Activated CD4-positive, alpha-beta T cell treated with anti-CD3 and anti-CD28 coated beads for 24 hours (primary cell): ENCODE measurements around the gene ZNF474.

ENCODE experiments used
- DNase-seq, 2 donors: peaks; one replicate each; pipeline ENCODE4 v3.0.0-alpha.2; 2020; ENCODE audit warnings: low read depth in 2 of 2

The ZNF474 gene

DNA sequence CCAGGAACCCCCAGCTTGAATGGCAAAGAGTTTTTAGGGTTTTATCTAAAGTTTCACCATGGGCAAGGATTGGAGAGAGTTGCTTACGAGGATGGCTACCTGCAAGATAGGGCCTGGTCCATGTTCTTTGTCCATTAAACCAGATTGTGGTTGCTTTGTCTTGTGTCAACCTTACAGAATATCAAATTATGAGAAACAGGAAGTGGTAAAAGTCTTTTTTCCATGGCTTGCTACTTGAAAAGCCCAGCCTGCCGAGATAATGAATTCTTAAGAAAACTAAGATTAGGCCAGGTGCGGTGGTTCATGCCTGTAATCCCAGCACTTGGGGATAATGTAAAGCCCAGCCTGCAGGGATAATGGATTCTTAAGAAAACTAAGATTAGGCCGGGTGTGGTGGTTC is 24.4 kb downstream of the ZNF474 start:
- no peak for DNase-seq

DNA sequence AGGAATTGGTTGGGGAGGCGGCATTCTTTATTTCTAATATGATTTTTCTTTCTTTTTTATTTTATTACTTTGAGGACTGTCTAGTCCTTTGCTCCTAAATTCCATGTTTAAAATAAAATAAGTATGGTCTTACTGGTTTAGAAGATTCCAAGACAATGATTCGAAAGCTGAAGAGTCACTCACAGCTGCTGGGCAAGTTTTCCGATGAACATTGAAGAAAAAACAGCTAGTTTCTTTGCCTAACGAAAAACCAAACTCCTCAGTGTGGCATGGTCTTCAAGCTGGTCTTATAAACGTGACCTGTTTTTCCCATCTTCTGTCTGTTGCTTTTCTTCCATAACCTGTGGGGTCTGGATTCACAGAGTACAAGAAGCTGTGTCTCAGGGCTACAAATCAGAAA is 25.1 kb downstream of the ZNF474 start:
- no peak for DNase-seq

DNA sequence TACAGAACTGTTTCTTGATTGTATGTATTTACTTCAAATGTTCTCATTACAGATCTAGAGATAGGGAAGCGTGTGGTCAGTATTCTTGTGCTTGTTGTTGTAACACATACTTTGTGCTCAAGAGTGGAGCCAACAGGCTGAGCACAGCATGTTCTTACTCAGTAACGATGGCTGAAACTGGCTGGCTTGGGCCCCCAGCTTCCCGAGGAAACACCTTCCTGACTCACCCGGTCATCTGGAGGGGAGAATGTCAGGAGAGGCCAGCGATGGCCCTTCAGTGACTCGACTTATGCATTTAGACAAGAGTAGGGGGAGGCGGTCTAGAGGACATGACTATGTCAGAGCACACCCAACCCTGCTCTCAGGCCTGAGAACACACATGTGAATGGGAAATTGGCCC is 25.6 kb downstream of the ZNF474 start:
- DNase-seq = no peak

DNA sequence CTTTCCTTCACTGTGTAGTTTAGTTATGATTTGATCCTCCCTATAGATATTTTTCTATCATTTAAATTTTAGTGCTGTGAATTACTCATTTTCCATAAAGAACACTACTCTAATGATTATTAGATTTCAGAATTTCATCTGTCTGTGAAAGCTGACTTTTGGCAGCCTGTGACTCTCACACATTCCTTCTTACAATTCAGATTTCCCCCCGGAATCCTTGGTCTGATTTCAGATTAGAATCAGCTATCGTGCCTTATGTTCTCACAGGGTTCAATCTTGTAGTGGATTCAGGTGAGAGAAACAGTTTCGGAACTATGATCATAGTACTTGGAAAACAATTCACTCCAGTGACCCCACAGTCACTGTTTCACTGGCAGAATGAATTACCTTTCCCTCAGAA is 26.2 kb downstream of the ZNF474 start:
- no peak for DNase-seq

DNA sequence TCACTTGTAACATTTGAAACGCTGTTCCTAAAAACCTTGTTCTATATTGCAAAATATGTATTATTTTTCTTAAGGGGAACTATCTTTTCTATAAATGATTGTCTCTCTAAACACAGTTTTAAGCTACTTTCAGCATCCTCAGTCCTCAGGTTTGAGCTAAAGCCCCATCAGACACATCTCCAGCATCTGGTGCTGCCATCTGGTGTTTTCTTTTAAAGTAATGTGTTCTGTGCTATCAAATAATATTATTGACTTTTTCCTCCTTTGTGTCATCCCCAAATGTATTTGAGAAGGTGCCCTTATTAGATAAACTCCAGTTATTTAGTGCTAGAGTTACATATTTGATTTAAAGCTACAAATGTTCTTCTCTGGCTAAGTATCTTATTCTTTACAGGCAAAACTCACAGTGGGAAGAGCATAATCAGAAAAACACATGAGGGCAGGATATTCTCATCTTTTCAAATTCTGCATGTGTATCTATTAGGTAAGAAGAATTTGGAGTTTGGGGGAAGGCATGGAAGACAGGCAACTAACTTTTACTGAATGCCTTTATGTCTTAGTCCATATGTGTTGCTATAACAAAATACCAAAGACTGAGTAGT is 27.5 kb downstream of the ZNF474 start:
- DNase-seq = no peak

DNA sequence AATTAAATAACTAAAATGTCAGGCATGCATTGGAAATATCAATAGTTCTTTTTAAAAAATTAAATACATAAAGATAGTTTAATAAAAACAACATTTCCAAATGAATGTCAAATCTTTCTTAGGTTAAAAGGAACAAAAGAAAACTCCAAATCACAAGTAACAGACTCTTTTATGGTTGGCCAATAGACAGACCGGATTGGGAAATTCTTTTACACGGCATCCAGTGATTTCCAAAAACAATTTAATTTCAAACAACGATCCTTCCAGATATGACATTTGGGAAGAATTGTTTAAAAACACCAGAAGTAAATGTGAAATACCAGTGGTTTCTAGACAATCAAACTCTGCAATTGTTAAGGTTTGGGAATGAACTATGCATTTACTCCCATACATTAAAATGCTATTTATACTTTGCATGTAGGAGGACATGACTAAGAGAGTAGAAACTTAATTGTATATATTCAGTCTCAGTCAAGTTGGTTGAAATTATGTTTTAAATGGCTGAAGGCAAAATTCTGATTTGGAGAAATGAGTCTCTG is 32.8 kb downstream of the ZNF474 start:
- DNase-seq = no peak

DNA sequence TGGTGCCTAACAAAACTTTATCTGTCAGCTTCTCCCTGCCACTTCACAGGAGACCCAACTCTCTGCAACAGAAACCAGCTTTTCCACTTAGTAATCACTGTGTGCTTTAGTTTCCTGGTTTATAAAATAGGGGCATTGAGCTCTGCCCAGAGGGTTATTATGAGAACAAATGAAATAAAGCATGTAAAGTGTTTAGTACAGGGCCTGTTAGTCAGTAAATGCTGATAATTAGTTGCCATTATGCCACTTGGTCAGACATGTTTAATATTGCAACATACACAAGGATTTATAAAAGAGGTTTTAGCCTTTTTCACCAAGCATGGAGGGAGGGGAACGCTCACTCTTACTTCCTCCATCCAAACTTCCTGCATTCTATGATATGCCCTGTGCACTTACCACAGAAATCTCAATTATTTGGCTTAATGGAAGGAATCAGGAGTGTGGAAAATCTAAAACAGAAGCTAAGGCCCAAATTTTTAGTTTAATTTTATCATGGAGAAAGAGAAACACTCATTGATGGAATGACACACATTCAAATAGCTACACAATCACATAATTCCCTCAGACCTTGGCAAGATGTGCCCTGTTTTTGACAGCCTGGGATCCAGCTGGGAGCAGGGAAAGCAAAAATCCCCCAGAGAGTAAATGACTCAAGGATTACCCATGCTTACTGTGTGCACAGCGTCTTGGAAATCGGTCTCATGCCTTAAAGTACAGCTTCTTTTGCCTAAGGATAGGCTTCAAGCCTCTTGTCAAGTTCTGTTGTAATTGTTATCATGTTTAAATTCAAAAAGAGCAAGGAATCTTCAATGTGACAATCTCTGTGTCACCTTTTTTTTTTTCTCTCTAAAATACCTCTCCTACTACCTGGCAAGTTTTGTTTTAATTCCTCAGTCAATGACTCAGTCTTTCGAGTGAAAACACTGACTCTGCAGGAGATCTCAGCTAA is 34.0 kb downstream of the ZNF474 start:
- no peak for DNase-seq

DNA sequence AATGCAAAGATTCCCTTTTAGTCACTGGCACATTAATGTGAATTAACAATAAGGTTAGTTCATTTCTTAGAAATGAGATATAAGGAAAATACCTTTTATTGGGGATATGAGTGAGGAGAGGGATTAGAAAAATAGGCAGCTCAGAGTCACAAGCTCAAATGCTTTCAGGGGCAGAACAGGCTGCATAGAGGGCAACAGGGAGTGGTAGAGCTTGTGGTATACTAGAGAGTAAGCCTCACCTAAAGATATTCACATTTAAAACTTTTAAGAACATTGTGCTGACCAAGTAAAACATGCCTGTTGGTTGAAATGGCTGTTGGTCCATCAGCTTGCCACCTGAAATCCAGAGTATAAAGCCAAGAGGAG is 34.7 kb downstream of the ZNF474 start:
- no peak for DNase-seq

DNA sequence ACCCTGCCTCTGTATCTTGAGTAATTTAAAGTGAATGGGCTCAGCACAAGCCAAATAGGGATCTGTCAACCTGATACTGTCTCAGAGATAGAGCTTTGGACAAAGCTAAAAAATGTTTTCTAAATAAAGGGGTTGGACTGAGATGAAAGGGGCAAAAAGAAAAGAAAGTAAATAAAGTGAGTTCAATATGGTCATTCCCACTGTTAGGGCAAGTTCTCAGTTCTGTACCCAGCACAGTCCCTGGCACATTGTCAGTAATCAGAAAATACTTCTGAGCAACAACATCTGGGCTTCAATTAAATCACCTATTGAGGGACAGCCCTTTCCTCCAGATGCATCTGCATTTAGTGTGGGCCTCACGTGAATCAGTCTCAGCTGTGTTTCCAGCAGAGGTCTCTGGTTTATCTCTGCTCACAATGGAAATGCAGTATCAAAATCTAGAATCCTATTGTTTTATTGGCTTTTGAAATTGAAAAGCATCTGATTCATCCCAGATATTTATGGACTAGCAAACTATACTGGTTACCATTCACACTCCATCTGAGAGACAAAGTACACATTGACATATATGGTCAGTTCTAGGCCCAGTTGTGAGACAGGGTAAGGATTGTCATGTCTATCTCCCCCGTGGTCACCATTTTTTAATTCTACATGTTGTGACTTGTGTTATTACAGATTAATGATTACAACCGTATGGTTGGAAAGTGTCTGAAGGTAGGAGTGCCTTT is 35.6 kb downstream of the ZNF474 start:
- no peak for DNase-seq

DNA sequence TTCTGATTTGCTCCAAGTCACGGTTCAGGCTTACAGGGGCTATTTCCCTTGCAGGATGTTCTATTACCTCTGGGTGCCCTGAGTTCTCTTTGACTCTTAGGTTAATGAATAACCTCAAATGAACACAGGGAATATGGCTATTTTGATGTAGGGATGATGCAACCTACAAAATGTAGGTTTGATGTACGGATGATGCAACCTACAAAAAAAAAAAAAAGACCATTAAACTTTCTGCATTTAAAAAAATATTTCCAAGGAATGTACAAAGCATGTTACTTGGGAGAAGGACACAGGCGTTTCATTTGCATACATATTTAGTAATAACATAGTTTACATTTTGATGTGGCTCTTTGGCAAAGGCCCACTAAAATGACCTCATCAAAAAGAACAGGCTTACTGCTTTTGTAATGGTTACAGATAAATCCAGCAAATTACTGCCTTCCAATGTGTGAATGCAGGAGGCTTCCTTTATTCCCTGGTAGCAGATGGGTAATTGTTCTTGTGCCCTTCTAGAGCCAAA is 36.3 kb downstream of the ZNF474 start:
- DNase-seq = no peak

DNA sequence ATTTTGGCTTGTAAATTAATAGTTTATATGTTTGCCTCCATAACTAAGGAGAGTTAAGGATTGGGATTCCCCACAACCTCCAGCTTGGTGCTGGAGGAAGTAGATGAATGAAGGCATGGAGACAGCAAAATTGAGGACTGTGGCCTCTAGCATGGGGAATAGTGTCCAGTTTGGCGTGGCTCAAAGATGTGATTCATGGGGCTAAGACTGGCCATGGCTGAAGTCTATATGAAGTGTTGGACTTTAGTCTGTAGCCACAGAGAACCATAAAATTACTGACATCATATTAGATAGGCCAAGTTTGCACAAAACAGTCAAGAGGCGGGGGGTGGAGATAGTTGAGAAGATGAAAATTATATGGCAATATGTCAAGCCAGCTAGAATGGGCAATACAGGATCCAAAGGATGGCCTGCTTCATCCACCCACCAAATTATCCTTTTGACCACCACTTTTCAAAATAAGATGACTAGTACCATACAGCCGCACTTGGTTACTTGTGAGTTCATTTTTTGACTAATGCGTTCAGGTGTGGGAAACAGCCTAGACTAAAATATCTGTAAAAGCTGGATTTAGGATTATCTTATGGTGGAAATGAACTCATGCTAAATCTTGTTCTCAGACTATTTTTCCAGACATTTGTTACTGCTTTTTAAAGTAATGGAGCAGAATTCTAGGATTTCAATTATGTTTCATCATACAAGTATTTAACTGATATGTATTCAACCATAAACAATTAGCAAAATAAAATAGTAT is 40.2 kb downstream of the ZNF474 start:
- no peak for DNase-seq

DNA sequence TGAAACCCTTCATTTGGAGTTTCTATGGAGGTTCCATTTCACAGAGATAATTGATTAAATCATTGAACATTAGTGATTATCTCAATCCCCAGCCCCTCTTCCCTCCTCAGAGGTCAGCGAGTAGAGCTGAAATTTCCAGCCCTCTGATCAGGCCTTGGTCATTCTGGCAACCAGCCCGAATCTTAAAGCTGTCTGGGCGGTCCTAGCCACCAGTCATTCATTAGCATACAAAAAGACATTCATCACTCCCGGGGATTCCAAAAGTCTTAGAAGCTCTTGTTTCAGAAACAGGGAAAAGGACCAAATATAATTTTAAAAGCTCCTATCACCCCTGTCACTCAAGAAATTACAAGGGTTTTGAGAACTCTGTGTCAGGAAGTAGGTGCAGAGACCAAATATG is 41.3 kb downstream of the ZNF474 start:
- DNase-seq = no peak

DNA sequence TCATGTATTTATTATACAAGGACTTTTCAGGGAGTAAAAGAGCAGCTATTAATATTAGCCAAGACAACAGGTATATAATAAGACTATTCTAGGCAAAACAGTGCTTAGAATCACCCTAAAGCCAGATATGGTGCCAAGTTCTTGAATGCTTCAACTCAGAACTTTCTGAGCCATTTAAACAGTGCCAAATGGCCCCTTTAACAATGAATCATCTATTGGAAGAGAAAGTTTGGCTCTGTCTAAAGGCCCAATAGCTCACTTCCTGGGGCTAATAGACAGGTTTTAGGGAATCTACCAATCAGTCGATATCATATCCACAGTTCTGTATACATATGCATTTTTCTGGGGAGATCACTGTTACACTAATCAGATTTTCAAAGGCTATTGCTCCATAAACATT is 42.9 kb downstream of the ZNF474 start:
- DNase-seq = no peak

DNA sequence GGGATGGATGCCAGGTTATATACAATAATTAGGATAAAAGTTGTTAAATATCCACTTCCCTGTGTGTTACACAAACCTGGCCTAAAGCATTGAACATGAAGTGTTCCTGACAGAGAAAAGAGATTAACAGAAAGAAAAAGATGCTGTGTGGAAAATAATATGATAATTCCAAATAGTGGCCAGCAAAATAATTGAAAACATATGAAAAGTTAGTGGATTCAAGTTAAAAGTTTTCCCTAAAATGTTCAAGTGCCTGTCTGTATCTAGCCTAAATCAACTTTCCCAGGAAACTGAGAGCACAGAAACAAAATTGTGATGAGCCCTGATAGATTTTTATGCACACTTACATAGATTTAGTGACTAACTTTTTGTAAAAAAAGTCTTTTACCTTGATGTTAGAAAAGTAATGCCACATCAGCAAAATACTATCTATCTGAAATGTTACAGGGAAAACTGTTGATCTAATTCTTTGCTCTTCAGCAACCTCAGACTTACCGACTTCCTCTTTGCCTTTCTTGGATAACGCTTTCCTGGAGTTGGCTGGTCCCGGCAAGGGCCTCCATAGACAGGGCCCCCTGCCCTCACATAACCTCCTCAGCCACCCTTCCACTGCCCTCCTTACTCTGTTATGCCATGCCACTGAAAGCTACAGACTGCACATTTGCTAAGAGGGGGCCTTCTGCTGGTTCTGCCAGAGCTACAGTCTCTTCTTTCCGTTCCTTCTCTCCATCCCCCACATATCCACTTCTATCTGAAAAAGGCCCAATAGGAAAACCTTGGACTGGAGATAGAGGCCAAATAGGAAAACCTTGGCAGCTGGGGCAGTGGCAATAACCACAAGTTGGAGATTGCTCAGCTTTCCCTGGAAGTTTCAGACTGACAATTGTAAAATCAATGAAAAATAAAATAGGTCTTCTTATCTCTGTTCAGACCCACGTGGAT is 44.4 kb downstream of the ZNF474 start:
- DNase-seq = no peak

DNA sequence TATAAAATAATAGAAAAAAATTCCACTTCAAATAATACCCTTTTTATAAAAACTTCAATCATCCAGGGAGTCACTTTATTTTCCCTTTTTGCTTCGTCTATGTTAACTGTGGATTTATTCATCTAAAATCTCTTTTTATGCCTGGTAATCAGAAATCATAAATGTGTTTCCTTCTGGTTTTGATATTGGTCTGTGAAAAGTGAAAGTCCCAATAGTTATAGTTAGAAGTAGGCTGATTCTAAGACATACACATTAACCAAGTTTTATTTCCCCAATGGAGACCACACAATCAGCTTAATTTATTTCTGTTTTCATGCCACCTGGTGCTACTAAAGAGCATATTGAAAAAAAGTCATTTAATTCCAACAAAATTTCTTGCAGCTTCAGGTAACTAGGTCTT is 45.7 kb downstream of the ZNF474 start:
- no peak for DNase-seq

DNA sequence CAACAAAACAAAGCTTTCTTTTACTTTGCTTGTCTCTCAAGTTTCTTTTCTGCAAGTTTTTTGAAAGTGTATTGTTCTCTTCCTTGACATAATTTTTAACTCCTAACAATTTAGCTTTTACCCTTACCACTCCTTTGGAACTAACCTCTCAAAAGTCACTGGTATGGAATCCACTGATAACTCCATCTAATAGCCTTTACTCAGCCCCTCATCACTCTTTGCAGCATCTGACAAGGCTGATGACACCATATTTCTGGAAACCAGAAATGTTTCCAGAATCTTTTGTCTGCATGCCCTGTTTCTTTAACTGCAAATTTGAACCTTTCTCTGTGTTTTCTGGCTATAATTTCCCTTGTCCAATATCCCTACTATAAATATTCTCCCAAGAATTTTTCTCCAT is 46.5 kb downstream of the ZNF474 start:
- DNase-seq = no peak

DNA sequence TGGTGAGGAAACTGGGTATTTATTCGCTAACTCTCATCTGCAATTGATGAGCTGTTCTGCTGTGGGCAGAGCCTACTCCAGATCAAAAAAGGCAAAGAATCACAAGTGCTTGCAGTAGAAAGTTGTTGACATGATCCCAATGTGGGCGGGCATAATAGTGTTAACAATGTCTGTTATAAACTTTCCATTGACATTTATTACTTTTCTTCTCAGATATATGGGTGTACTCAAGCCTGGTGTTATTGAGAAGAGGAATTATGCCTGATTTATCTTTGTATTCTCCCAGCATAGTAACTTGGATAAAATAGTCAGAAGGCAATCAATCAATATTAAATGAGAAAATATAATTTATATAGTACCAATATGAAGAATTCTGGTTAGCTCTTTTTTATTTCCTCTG is 47.8 kb downstream of the ZNF474 start:
- no peak for DNase-seq

DNA sequence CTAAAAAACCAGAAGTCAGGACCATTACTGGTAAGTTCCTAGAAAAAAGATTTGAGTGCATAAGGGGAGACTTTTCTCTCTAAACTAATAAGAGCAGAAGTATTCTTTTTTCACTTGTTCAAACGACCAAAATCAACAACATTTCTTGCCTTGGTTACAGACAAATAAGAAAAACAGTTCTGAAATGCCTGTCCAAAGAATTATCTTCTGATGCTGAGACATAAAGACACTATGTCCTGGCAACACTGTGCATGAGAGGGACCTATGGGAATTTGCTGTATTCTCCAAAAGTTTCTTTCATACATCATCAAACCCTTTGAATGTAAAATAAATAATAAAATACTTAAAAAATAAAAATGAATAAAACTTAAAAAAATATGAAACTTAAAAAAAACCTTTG is 50.4 kb downstream of the ZNF474 start:
- DNase-seq = no peak

DNA sequence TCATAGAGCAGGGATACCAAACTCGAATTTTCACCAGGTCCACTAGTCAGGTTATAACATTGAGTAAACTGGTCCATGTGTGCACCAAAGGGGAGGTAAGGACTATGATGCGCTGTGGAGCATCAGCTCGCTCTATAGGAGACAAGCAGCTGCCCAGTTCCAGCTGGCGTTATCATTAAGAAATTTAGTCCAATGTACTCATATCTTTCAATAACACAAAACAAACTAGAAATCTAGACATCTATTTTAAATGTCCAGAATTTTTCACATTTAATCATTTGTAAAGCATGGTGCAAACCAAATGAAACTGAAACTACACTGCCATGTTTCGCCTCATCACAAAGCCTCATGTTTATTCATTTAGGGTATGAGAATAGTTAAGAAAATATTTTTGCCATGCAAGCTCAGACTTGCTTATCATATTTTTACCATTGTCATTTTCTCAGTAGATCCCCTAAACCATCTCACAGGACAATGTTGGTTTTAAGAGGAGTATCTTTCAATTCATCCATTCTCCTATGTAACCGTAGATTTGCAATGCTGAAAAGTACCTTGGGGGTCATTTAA is 50.9 kb downstream of the ZNF474 start:
- no peak for DNase-seq
